DMS 273 treated with DMSO at 0.1 percent for 48 hours (cell line): ENCODE data around the gene PILRA.
"Not testable (repeated sequence)": the region's sequence is repeated elsewhere in the genome, so short reads cannot be mapped to it uniquely, and the experiment has no call there.

Source experiments
- DNase-seq: peaks from one replicate; lab custom pipeline; 2025; lab: John Stamatoyannopoulos, UW

Gene PILRA

DNA sequence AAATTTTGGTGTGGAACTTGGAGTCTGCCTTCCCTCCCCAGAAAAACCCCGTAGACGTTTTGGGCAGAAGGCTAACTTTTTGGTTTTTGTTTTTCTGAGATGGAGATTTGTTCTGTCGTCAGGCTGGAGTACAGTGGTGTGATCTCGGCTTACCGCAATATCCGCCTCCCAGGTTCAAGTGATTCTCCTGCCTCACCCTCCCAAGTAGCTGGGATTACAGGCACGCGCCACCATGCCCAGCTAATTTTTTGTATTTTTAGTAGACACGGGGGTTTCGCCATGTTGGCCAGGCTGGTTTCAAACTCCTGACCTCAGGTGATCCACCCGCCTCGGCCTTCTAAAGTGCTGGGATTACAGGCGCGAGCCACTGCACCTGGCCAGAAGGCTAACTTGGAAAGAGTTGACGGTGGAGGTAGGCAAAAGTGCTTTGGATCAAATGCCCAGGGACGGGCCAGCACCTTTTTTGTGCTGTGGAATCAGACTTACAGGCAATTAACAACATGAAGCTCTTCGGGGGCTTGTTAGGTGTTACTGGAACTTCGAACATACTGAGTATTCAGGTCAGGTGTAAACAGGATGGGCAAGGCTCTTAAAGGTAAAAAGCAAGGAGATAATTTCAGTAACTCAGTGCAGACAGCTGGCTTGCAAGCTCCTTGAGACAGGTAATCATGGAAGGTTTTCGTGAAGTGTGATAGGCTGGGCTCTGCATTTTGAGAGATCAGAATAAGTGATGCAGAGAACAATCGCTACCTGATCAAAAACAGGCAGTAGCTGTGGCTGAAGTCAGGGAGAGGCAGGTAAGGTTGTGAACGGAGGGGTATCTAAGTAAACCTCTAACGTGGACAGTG lies 61.2 kb downstream of the PILRA start:
- no peak for DNase-seq

DNA sequence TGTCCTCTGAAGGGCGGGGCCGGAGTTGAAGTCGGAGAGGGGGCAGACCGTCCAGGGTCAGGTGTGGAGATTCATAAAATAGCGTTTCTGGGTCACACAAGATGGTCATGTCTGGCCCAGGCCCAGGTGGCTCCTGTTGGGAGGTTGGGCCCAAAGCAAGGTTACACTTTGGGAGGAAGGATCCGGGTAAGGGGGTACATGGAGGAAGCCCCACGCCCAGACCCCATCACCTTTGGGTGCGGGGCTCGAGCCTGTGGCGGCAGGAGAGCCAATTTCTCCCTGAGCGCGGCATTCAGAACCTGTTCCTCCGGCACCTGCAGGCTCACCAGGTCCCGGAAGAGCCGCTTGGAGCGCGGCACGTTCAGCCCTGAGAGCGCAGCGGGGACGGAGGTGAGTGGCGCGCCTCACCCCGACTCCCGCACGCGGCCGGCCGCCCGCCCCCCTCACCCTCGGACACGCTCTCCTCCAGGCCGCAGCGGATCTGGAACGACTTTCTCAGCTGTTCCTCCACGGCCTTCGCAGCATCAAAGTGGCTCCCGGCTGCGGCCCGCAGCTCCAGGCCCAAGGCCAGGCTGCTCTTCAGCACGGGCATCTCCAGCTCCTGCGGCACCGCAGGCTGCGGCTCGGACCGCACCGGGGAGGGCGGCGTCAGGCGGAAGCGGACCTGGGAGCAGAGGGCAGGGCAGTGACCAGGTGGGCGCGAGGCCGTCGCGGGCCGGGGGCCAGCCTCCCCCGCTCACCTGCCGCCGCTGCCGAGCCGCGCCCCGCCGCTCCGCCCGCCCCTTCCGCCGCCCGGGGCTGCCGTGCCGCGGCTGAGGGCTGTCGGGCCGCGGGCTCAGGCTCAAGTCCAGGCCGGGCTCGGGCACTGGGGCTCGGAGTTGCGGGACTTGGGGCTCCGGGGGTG lies 62.4 kb downstream of the PILRA start:
- peak; percentile 25 for DNase-seq

DNA sequence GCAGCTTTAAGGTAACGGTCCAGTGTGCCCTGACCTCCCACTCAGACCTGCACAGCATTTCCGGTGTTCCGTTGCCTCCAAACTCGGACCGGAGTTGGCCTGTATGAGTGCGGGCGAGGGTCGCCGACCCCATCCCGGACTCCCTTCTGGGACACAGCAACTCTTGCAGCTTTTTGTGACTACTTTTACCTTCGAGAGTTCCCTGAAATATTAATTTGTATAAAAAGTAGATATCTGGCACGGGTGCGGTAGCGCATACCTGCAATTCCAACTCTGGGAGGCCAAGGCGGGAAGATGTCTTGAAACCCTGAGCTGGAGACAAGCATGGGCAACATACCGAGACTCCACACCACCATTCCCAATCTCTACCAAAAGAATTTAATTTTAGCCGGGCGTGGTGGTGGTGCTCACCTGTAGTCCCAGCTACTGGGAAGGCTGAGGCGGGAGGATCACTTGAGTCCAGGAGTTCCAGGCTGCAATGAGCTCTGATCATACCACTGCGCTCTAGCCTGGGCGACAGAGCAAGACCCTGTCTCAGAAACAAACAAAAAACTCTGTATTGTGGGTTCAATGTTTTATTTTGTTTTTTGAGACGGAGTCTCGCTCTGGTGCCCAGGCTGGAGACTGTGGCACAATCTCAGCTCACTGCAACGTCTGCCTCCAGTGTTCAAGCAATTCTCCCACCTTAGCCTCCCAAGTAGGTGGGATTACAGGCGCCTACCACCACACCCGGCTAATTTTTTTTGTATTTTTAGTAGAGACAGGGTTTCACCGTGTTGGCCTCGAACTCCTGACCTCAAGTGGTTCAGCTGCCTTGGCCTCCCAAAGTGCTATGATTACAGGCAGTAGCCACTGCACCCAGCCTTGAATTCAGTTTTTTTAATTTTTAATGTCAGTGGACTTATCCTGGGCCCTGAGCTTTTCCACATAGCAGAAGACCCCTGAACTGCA lies 64.1 kb downstream of the PILRA start:
- no peak for DNase-seq

DNA sequence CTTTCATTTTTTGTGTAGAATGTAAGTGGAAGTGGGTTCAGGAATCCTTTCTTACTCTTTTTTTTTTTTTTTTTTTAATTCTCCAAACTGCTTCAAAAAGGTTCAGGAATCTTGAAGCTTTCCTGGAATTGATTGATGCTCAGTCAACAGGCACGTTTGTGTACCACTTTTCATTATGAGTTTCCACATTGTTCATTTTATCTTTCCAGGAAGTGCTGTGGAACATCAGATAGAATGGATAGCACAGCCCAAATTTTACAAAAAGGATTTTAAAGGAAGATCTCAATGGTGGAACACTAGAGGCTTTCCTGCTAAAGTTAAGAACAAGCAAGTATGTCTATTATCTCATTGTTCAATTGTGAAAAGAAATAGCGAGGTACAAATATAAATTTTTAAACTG lies 64.9 kb downstream of the PILRA start:
- no peak for DNase-seq

DNA sequence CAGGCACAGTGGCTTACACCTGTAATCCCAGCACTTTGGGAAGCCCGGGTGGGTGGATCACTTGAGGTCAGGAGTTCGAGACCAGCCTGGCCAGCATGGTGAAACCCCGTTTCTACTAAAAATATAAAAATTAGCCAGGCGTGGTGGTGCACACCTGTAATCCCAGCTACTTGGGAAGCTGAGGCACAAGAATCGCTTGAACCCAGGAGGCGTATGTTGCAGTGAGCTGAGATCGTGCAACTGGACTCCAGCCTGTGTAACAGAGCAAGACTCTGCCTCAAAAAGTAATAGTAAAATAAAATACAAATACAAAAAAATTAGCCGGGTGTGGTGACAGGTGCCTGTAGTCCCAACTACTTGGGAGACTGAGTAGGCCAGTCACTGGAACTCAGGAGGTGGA lies 65.4 kb downstream of the PILRA start:
- not testable (repeated sequence) for DNase-seq

- not testable (repeated sequence) for DNase-seq
Observed at GRCh38 chr7:100439244-100439643, 66.0 kb downstream of the PILRA start.

DNA sequence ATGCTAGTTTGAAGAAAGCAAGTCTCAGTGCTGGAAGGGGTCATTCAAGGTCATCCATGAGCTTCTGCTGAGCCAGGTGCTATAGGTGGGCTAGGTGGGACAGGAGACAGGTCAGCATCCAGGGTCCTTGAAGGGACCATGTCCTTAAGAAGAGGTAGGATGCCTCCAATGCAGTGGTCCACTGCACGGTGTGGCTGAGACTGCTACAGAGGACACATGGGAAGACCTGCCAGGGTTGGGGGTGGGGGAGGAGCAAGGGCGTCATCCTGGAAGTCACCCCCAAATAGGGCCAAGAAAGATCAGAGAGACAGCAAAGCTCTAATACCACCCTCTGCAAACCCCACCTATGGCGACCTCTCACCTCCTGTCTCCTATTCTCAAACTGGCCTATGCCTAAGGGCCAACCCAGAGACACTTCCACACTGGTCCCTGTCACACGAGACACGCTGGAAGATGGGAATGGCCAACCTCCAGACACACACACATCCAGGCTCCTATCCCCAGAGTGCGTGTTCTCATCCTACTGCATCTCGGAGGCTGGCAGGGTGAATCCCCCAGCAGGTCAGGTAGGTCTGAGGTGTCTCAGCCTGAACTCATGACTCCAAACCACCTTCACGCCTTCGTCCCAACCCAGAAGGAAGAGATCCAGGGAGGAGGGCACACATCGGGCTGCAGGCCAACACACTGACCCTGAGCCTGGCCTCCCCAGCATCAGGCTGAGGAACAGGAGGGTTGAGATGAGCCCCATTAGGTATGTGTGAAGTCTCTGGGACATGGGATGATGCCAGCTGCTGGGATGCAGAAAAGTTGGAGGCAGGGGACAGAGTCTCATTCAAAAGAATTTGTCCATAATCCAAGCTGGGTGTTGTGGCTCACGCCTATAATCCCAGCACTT lies 68.6 kb downstream of the PILRA start:
- DNase-seq, result no peak

DNA sequence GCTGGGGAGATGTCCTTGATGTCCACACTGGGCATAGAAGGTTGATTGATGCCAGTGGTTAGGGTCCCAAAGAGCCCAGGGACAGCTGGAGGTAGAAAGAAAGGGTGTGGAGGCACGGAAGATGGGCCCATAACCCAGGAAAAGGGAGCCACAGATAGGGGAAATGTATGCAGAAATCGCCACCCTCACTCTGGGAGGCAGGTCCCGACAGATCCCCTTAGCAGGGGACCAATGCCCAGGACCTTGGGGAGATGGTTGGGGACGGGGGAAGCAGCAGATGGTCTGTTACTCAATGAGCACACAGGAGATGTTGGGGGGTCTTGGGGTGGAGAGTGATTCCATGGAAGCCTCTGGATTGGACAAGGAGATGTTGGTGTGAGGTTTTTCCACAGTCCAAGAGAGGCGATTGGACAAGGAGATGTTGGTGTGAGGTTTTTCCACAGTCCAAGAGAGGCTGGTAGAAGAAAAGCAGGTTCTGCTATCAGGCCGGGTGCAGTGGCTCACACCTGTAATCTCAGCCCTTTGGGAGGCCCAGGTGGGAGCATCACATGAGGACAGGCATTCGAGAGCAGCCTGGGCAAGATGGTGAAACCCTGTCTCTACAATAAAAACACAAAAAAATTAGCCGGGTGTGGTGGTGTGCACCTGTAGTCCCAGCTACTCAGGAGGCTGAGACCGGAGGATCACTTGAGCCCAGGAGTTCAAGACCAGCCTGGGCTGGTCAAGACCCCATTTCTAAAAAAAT lies 70.0 kb downstream of the PILRA start:
- no peak for DNase-seq

- no peak for DNase-seq
Observed at GRCh38 chr7:100444311-100445278, 71.3 kb downstream of the PILRA start.

DNA sequence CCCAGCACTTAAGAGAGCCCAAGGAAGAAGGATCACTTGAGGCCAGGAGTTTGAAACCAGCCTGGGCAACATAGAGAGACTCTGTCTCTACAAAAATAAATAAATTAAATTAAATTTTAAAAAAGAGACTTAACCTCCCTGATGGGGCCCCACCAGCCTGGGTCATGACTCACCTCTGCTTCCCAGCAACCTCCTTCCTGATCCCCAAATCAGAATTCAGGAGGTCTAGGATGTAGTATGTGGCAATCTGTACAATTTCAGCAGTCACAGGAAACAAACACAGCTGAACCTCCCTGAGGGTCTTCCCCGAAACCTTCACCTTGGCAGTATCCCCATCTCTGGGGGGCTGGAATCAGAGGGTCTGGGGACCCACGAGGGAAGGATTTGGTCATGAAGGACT lies 72.8 kb downstream of the PILRA start:
- DNase-seq, result no peak

DNA sequence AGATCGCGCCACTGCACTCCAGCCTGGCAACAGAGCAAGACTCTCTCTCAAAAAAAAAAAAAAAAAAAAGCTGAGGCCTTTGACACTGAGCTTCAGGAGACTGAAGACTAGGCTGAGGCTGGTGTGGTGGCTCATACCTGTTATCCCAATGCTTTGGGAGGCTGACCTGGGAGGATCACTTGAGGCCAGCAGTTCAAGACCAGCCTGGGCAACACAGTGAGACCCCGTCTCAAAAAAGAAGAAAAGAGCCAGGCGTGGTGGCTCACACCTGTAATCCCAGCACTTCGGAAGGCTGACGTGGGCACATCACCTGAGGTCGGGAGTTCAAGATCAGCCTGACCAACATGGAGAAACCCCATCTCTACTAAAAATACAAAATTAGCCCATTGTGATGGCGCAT lies 74.1 kb downstream of the PILRA start:
- DNase-seq, result not testable (repeated sequence)

DNA sequence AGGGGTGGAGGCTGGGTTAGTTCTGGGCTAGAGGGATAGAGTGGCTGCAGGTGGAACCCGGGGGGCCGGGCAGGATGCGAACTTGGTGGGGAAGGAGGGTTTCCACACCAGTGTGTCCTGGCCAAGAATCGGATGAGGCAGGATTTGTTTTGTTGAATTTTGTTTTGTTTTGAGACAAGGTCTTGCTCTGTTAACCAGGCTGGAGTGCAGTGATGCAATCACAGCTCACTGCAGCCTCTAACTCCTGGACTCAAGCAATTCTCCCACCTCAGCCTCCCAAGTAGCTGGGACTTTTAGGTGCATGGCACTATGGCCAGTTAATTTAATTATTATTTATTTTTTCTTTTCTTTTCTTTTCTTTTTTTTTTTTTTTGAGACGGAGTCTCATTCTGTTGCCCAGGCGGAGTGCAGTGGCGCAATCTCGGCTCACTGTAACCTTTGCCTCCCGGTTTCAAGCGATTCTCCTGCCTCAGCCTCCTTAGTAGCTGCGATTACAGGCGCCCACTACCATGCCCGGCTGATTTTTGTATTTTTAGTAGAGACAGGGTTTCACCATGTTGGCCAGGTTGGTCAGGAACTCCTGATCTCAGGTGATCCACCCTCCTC lies 76.0 kb downstream of the PILRA start:
- no peak for DNase-seq
